HepG2 (cell line): ENCODE measurements around the gene CCDC9B. TPM values are rescaled to one million over a fixed set of nuclear protein-coding genes. Genes with fewer than 3 reads are reported as not detected.

ENCODE experiments used
- ATF6 ChIP-seq: sonication (generic); formaldehyde crosslinking; conservative IDR thresholded peaks from 2 replicates; pipeline ENCODE4 v1.4.0; 2020; ENCODE audit warnings: missing genetic modification reagents
- ELF4 ChIP-seq: sonication (generic); formaldehyde crosslinking; IDR thresholded peaks from 2 replicates; pipeline ENCODE4 v1.5.0; 2020; ENCODE audit warnings: missing genetic modification reagents, mild to moderate bottlenecking, moderate library complexity, borderline replicate concordance
- GABPB1 ChIP-seq: IDR thresholded peaks from 2 replicates; pipeline ENCODE4 v1.6.1; 2016; ENCODE audit warnings: mild to moderate bottlenecking, missing genetic modification reagents, moderate library complexity, missing compliant biosample characterization
- HINFP ChIP-seq: sonication (generic); formaldehyde crosslinking; IDR thresholded peaks from 2 replicates; pipeline ENCODE4 v1.4.0; 2020; ENCODE audit warnings: low read depth, mild to moderate bottlenecking, missing genetic modification reagents
- MXD4 ChIP-seq: IDR thresholded peaks from 2 replicates; pipeline ENCODE4 v1.6.1; 2016; ENCODE audit warnings: mild to moderate bottlenecking, missing biosample characterization, missing genetic modification reagents
- MYNN ChIP-seq: sonication (generic); formaldehyde crosslinking; IDR thresholded peaks from 2 replicates; pipeline ENCODE4 v1.4.0; 2020; ENCODE audit warnings: mild to moderate bottlenecking, low read depth, missing genetic modification reagents
- NFIB ChIP-seq: sonication (generic); formaldehyde crosslinking; IDR thresholded peaks from 2 replicates; pipeline ENCODE4 v1.9.0; 2021; ENCODE audit warnings: missing genetic modification reagents, mild to moderate bottlenecking, borderline replicate concordance
- PHF8 ChIP-seq: sonication (generic); formaldehyde crosslinking; IDR thresholded peaks from 2 replicates; pipeline ENCODE4 v1.5.0; 2020; ENCODE audit warnings: missing genetic modification reagents
- POLR2A ChIP-seq, 2 experiments: IDR thresholded peaks; 2 replicates each; pipeline ENCODE4 v1.6.1; 2011; ENCODE audit warnings: low read depth in 2 of 2, low read length in 2 of 2, mild to moderate bottlenecking in 1 of 2, moderate library complexity in 1 of 2; ENCODE audit not compliant: insufficient read depth in 1 of 2
- PPARG ChIP-seq: conservative IDR thresholded peaks from 2 replicates; pipeline ENCODE4 v1.6.1; 2016; ENCODE audit warnings: missing biosample characterization, missing genetic modification reagents
- SIN3B ChIP-seq: fragments of 150-350 bp; IDR thresholded peaks from 2 replicates; pipeline ENCODE4 v1.6.1; 2014; ENCODE audit warnings: low read length
- ZHX2 ChIP-seq, 2 experiments: sonication (generic) in 1 of 2; formaldehyde crosslinking in 1 of 2; IDR thresholded peaks; 2 replicates each; pipeline versions ENCODE4 v1.6.1 to v1.9.0; 2014 to 2022; ENCODE audit warnings: antibody characterized with exemption in 1 of 2, borderline replicate concordance in 1 of 2, inconsistent platforms in 1 of 2, low read depth in 1 of 2, missing genetic modification reagents in 1 of 2
- ZNF263 ChIP-seq: sonication (generic); formaldehyde crosslinking; IDR thresholded peaks from 2 replicates; pipeline ENCODE4 v1.4.0; 2020; ENCODE audit warnings: missing genetic modification reagents
- ZNF367 ChIP-seq: sonication (generic); formaldehyde crosslinking; IDR thresholded peaks from 2 replicates; pipeline ENCODE4 v1.4.0; 2020; ENCODE audit warnings: missing genetic modification reagents, borderline replicate concordance
- ZNF574 ChIP-seq: sonication (generic); formaldehyde crosslinking; IDR thresholded peaks from 2 replicates; pipeline ENCODE4 v1.4.0; 2020; ENCODE audit warnings: missing genetic modification reagents
- polyA plus RNA-seq, 8 experiments: library from polyadenylated mRNA; depleted of rRNA in 3 of 8; stranded (reverse) in 7 of 8; unstranded in 1 of 8; fragments of >200 nt; fragmentation: Illumina TruSeq in 4 of 8; extraction: Trizol in 4 of 8; gene quantifications; 2 replicates each; pipeline versions ENCODE4 v1.2.1 to v1.2.3, GENCODE V29; 2011 to 2016; ENCODE audit warnings: low read depth in 4 of 8, missing spikeins in 1 of 8, mixed read lengths in 1 of 8; ENCODE audit not compliant: insufficient read depth in 1 of 8
- total RNA-seq, 5 experiments: library from RNA; depleted of rRNA; stranded (reverse); fragments of >200 nt; fragmentation: Illumina TruSeq; extraction: Trizol; gene quantifications; 2 replicates each; pipeline ENCODE4 v1.2.3, GENCODE V29; 2016; ENCODE audit warnings: low read depth in 1 of 5

Gene CCDC9B
- total and polyA plus RNA-seq, 2 of the 13 experiments (the other 11 are each of a cell fraction or from before 2014, with no cell fraction given) = 0.98 to 1.6 TPM

GRCh38 chr15:40382580-40383456 lies 42.1 kb upstream of the CCDC9B start, which contains the start of gene KNSTRN (continued):
- TF ChIP-seq ATF6 (CRISPR knock-in tag) = no peak
- TF ChIP-seq POLR2A (IDR thresholded peaks at IDR 0.05; ENCODE audit: insufficient read depth in 1 of 2, low read depth in 2 of 2, low read length in 2 of 2) = peak; percentile 41 to 58; a peak in 2 of 4 replicates
- 0 out of 2 replicates have a peak, but pooled peaks have one; percentile 43 for TF ChIP-seq ZHX2 (IDR thresholded peaks at IDR 0.05; ENCODE audit: low read depth)
- TF ChIP-seq ZHX2 (CRISPR knock-in tag; IDR thresholded peaks at IDR 0.05; ENCODE audit: borderline replicate concordance) = no peak
- peak; percentile 60; the same call in 1 of the 2 replicates for TF ChIP-seq MXD4
- peak; percentile 97 for TF ChIP-seq GABPB1 (CRISPR knock-in tag)
- TF ChIP-seq PHF8 = peak; percentile 90
- no peak for TF ChIP-seq MYNN (CRISPR knock-in tag)
- TF ChIP-seq HINFP (CRISPR knock-in tag) = peak; percentile 39; the same call in 1 of the 2 replicates
- peak; percentile 89 for TF ChIP-seq ZNF574 (CRISPR knock-in tag)
- peak; percentile 87; the same call in 1 of the 2 replicates for TF ChIP-seq SIN3B
- peak; percentile 66; the same call in 1 of the 2 replicates for TF ChIP-seq ELF4 (CRISPR knock-in tag)
- 0 out of 2 replicates have a peak, but pooled peaks have one; percentile 18 for TF ChIP-seq PPARG
- TF ChIP-seq ZNF263 (CRISPR knock-in tag) = 0 out of 2 replicates have a peak, but pooled peaks have one; percentile 38
- TF ChIP-seq NFIB (CRISPR knock-in tag) = peak; percentile 80; the same call in 1 of the 2 replicates
- no peak for TF ChIP-seq ZNF367 (CRISPR knock-in tag)
